GM18507 (cell line): ENCODE measurements around the gene CYSTM1.

Experiments
- DNase-seq: peaks from one replicate; pipeline ENCODE4 v3.0.0; 2011; ENCODE audit warnings: low read depth; ENCODE audit not compliant: insufficient read length; ENCODE audit errors: extremely low spot score
- FAIRE-seq: peaks from 2 replicates; lab custom pipeline; 2011; peaks lifted over from hg19 to GRCh38; lab: Jason Lieb, UNC

Gene CYSTM1

GRCh38 chr5:140172483-140172882 lies 2.5 kb upstream of the CYSTM1 start:
- FAIRE-seq (no peak), DNase-seq (no peak)

- FAIRE-seq = no peak
- no peak for DNase-seq
Measured at GRCh38 chr5:140174014-140174413, 974 bp upstream of the CYSTM1 start.

- FAIRE-seq = no peak
- peak; percentile 50 for DNase-seq
Measured at GRCh38 chr5:140175367-140176030, 511 bp downstream of the CYSTM1 start.

- DNase-seq = no peak
- FAIRE-seq = no peak
Measured at GRCh38 chr5:140176031-140176387, 1.0 kb downstream of the CYSTM1 start.

- DNase-seq (no peak), FAIRE-seq (no peak)
Measured at GRCh38 chr5:140178086-140178410, 3.1 kb downstream of the CYSTM1 start.

- DNase-seq (no peak), FAIRE-seq (no peak)
Measured at GRCh38 chr5:140178482-140179116, 3.6 kb downstream of the CYSTM1 start.

- DNase-seq (no peak), FAIRE-seq (peak; percentile 72)
Measured at GRCh38 chr5:140181002-140181483, 6.1 kb downstream of the CYSTM1 start.

- no peak for FAIRE-seq
- DNase-seq = no peak
Measured at GRCh38 chr5:140181525-140181924, 6.5 kb downstream of the CYSTM1 start.

- DNase-seq (no peak), FAIRE-seq (no peak)
Measured at GRCh38 chr5:140182075-140182711, 7.2 kb downstream of the CYSTM1 start.

GRCh38 chr5:140182803-140183367 lies 7.9 kb downstream of the CYSTM1 start:
- DNase-seq = no peak
- FAIRE-seq = no peak

GRCh38 chr5:140185409-140185808 lies 10.4 kb downstream of the CYSTM1 start:
- FAIRE-seq = no peak
- DNase-seq = no peak

GRCh38 chr5:140186267-140186671 lies 11.3 kb downstream of the CYSTM1 start:
- DNase-seq (no peak), FAIRE-seq (no peak)

- DNase-seq (no peak), FAIRE-seq (no peak)
Measured at GRCh38 chr5:140189253-140189652, 14.3 kb downstream of the CYSTM1 start.

- DNase-seq (no peak), FAIRE-seq (no peak)
Measured at GRCh38 chr5:140189977-140190871, 15.2 kb downstream of the CYSTM1 start.

- DNase-seq (no peak), FAIRE-seq (no peak)
Measured at GRCh38 chr5:140190872-140191218, 15.9 kb downstream of the CYSTM1 start.

GRCh38 chr5:140192715-140193430 lies 17.9 kb downstream of the CYSTM1 start:
- DNase-seq = no peak
- FAIRE-seq = no peak

GRCh38 chr5:140194662-140195061 lies 19.7 kb downstream of the CYSTM1 start:
- DNase-seq (no peak), FAIRE-seq (no peak)

- no peak for DNase-seq
- no peak for FAIRE-seq
Measured at GRCh38 chr5:140196115-140196814, 21.3 kb downstream of the CYSTM1 start.

GRCh38 chr5:140197023-140197422 lies 22.0 kb downstream of the CYSTM1 start:
- DNase-seq (no peak), FAIRE-seq (no peak)
